ENCODE measurements around the gene NUP188. TPM values are rescaled to one million over a fixed set of nuclear protein-coding genes. Genes with fewer than 3 reads are reported as not detected.

The NUP188 gene
- total RNA-seq, 3 donors from 2014 or later (not counting 1 experiment from before 2014, with no cell fraction given), result 53.9 to 66.4 (median 58.3) TPM

- H3K27me3 Mint-ChIP-seq (ENCODE audit: low read depth in 2 of 2), result no peaks in the 10 kb centered on the region
- Histone ChIP-seq H3K9me3 (ENCODE audit: control insufficient read depth, insufficient read depth, low read length) (no peaks in the 10 kb centered on the region), H3K27ac (ENCODE audit: low read length) (no peak overlapping the region), H3K36me3 (ENCODE audit: control insufficient read depth, insufficient read depth, low read length) (peaks cover 38% of the 10 kb centered on the region), H3K4me3 (ENCODE audit: low read length) (no peak overlapping the region), H3K4me1 (ENCODE audit: control insufficient read depth, insufficient read depth, low read length) (no peaks in the 10 kb centered on the region), H3K27me3 (ENCODE audit: control insufficient read depth, insufficient read depth, low read length) (no peaks in the 10 kb centered on the region)
- H3K4me3 Mint-ChIP-seq, result no peak overlapping the region
- intact Hi-C loops (cut with micrococcal nuclease), result no loop called here
- TF ChIP-seq CTCF (IDR thresholded peaks at IDR 0.05), result no peak
- WGBS (ENCODE audit: insufficient coverage), result 96% methylated on average over 11 of the region's 11 CpGs
- H3K9me3 Mint-ChIP-seq, result no peaks in the 10 kb centered on the region
- DNase-seq, result no peak
- no peak overlapping the region for H3K27ac Mint-ChIP-seq
- H3K36me3 Mint-ChIP-seq, result no peaks in the 10 kb centered on the region
- no peak for ATAC-seq
- H3K4me1 Mint-ChIP-seq, result no peaks in the 10 kb centered on the region
Measured at GRCh38 chr9:129014124-129014523, 66.6 kb downstream of the NUP188 start.

- Mint-ChIP-seq H3K27me3 (ENCODE audit: low read depth in 2 of 2) (no peaks in the 10 kb centered on the region), H3K27ac (no peak overlapping the region), H3K4me3 (no peak overlapping the region), H3K36me3 (no peaks in the 10 kb centered on the region), H3K4me1 (no peaks in the 10 kb centered on the region), H3K9me3 (no peaks in the 10 kb centered on the region)
- intact Hi-C loops (cut with micrococcal nuclease), result no loop called here
- ATAC-seq, result no peak
- no peak for DNase-seq
- Histone ChIP-seq H3K36me3 (ENCODE audit: control insufficient read depth, insufficient read depth, low read length) (peaks cover 38% of the 10 kb centered on the region), H3K4me1 (ENCODE audit: control insufficient read depth, insufficient read depth, low read length) (no peaks in the 10 kb centered on the region), H3K4me3 (ENCODE audit: low read length) (no peak overlapping the region), H3K27ac (ENCODE audit: low read length) (no peak overlapping the region), H3K27me3 (ENCODE audit: control insufficient read depth, insufficient read depth, low read length) (no peaks in the 10 kb centered on the region), H3K9me3 (ENCODE audit: control insufficient read depth, insufficient read depth, low read length) (no peaks in the 10 kb centered on the region)
- TF ChIP-seq CTCF (IDR thresholded peaks at IDR 0.05), result no peak
- 94% methylated on average over 8 of the region's 8 CpGs for WGBS (ENCODE audit: insufficient coverage)
Measured at GRCh38 chr9:129014608-129015007, 67.1 kb downstream of the NUP188 start.

- Histone ChIP-seq H3K36me3 (ENCODE audit: control insufficient read depth, insufficient read depth, low read length) (no peaks in the 10 kb centered on the region), H3K9me3 (ENCODE audit: control insufficient read depth, insufficient read depth, low read length) (no peaks in the 10 kb centered on the region), H3K4me1 (ENCODE audit: control insufficient read depth, insufficient read depth, low read length) (peaks cover 4% of the 10 kb centered on the region), H3K27ac (ENCODE audit: low read length) (no peak overlapping the region), H3K4me3 (ENCODE audit: low read length) (no peak overlapping the region), H3K27me3 (ENCODE audit: control insufficient read depth, insufficient read depth, low read length) (no peaks in the 10 kb centered on the region)
- Mint-ChIP-seq H3K4me1 (peaks cover 0 to 11% of the 10 kb centered on the region in 2 donors), H3K27me3 (ENCODE audit: low read depth in 2 of 2) (no peaks in the 10 kb centered on the region), H3K4me3 (no peak overlapping the region), H3K27ac (no peak overlapping the region), H3K9me3 (no peaks in the 10 kb centered on the region), H3K36me3 (no peaks in the 10 kb centered on the region)
- 45% methylated on average over 8 of the region's 8 CpGs for WGBS (ENCODE audit: insufficient coverage)
- peak in 1 of 2 donors; percentile 3 for DNase-seq
- intact Hi-C loops (cut with micrococcal nuclease), result no loop called here
- TF ChIP-seq CTCF (IDR thresholded peaks at IDR 0.05), result no peak
- no peak for ATAC-seq
Measured at GRCh38 chr9:129021091-129021490, 73.6 kb downstream of the NUP188 start.

GRCh38 chr9:129022037-129022436, 74.5 kb downstream of the NUP188 start:
- Mint-ChIP-seq H3K27ac (no peak overlapping the region), H3K4me3 (no peak overlapping the region), H3K27me3 (ENCODE audit: low read depth in 2 of 2) (no peaks in the 10 kb centered on the region), H3K4me1 (peaks cover 0 to 11% of the 10 kb centered on the region in 2 donors), H3K9me3 (no peaks in the 10 kb centered on the region), H3K36me3 (no peaks in the 10 kb centered on the region)
- Histone ChIP-seq H3K9me3 (ENCODE audit: control insufficient read depth, insufficient read depth, low read length) (no peaks in the 10 kb centered on the region), H3K27ac (ENCODE audit: low read length) (no peak overlapping the region), H3K4me3 (ENCODE audit: low read length) (no peak overlapping the region), H3K27me3 (ENCODE audit: control insufficient read depth, insufficient read depth, low read length) (no peaks in the 10 kb centered on the region), H3K36me3 (ENCODE audit: control insufficient read depth, insufficient read depth, low read length) (no peaks in the 10 kb centered on the region), H3K4me1 (ENCODE audit: control insufficient read depth, insufficient read depth, low read length) (peaks cover 12% of the 10 kb centered on the region)
- no peak for TF ChIP-seq CTCF (IDR thresholded peaks at IDR 0.05)
- WGBS (ENCODE audit: insufficient coverage), result 89% methylated on average over 9 of the region's 9 CpGs
- ATAC-seq, result no peak
- no peak for DNase-seq
- intact Hi-C loops (cut with micrococcal nuclease), result no loop called here

Data from natural killer cell (primary cell).